Measurements from ENCODE around the gene LANCL3.

The LANCL3 gene

DNA sequence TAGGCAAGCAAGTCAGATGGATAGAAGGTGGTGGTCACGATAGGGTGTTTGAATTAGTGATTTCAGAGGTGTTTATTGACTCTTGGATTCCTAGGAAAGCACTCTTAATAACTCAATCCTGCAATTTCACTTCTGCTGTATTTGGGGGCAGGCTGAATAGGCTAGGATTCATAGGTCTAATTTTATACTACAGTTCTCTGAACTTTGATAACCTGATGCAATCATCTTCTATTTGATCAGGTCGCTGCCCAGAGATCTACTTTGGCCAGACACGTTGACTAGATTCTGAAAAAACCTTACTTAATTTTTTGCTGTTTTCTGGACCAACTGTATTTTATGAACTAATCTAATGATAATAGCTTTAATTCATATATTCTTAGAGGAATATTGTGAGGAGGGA, 140.5 kb downstream of the LANCL3 start:
- Histone ChIP-seq H3K9ac (ENCODE audit: low read depth, low read length, poor library complexity, severe bottlenecking) (no peak overlapping the region), H3K4me2 (ENCODE audit: low read depth, low read length, poor library complexity, severe bottlenecking) (no peak overlapping the region), H4K20me1 (ENCODE audit: insufficient read depth, low read length, poor library complexity, severe bottlenecking) (no peaks in the 10 kb centered on the region), H3K9me3 (ENCODE audit: insufficient read depth, low read depth, low read length) (no peaks in the 10 kb centered on the region), H3K36me3 (ENCODE audit: insufficient read depth, low read length) (no peaks in the 10 kb centered on the region), H3K79me2 (ENCODE audit: insufficient read depth, low read length) (peaks cover 27% of the 10 kb centered on the region), H3F3A (ENCODE audit: low read depth) (no peaks in the 10 kb centered on the region), H3K27me3 (ENCODE audit: insufficient read depth, low read length, poor library complexity, severe bottlenecking) (no peaks in the 10 kb centered on the region), H3K4me3 (ENCODE audit: low read length, poor library complexity, severe bottlenecking) (no peak overlapping the region), H2AFZ (ENCODE audit: low read length) (no peak overlapping the region), H3K4me1 (ENCODE audit: insufficient read depth, low read length, poor library complexity, severe bottlenecking) (no peaks in the 10 kb centered on the region), H3K9me2 (replicated peaks; ENCODE audit: low read depth, low read length) (no peaks in the 10 kb centered on the region)
- no peak for TF ChIP-seq EZH2phosphoT487 (IDR thresholded peaks at IDR 0.05; ENCODE audit: borderline replicate concordance)
- TF ChIP-seq, protein P1, sequence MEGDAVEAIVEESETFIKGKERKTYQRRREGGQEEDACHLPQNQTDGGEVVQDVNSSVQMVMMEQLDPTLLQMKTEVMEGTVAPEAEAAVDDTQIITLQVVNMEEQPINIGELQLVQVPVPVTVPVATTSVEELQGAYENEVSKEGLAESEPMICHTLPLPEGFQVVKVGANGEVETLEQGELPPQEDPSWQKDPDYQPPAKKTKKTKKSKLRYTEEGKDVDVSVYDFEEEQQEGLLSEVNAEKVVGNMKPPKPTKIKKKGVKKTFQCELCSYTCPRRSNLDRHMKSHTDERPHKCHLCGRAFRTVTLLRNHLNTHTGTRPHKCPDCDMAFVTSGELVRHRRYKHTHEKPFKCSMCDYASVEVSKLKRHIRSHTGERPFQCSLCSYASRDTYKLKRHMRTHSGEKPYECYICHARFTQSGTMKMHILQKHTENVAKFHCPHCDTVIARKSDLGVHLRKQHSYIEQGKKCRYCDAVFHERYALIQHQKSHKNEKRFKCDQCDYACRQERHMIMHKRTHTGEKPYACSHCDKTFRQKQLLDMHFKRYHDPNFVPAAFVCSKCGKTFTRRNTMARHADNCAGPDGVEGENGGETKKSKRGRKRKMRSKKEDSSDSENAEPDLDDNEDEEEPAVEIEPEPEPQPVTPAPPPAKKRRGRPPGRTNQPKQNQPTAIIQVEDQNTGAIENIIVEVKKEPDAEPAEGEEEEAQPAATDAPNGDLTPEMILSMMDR (conservative IDR thresholded peaks at IDR 0.05; ENCODE audit: low read length), result no peak

DNA sequence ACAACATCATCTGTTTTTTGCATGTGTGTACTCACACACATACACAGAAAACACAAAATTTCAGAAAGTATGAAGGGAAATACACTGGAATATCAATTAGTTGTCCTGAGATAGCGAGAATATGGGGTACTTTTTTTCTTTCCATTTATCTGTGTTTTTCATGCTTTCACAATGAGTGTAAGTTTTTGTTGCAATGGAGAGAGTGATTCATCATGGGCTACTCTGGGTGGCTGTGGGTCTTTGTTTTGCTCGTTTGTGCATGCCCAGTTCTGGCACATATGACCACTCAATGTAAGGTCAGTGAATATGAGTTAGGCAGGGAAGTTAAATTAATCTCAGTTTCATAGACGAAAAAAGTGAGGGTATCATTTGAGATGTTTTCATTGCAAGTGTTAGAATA, 141.0 kb downstream of the LANCL3 start:
- TF ChIP-seq, protein P1 (conservative IDR thresholded peaks at IDR 0.05; ENCODE audit: low read length), result no peak
- no peak for TF ChIP-seq EZH2phosphoT487 (IDR thresholded peaks at IDR 0.05; ENCODE audit: borderline replicate concordance)
- H3K4me3 ChIP-seq (ENCODE audit: low read length, poor library complexity, severe bottlenecking), result no peak overlapping the region
- H3F3A ChIP-seq (ENCODE audit: low read depth), result no peaks in the 10 kb centered on the region
- no peaks in the 10 kb centered on the region for H4K20me1 ChIP-seq (ENCODE audit: insufficient read depth, low read length, poor library complexity, severe bottlenecking)
- H3K4me1 ChIP-seq (ENCODE audit: insufficient read depth, low read length, poor library complexity, severe bottlenecking), result no peaks in the 10 kb centered on the region
- H3K9me2 ChIP-seq (replicated peaks; ENCODE audit: low read depth, low read length), result no peaks in the 10 kb centered on the region
- no peak overlapping the region for H2AFZ ChIP-seq (ENCODE audit: low read length)
- H3K9me3 ChIP-seq (ENCODE audit: insufficient read depth, low read depth, low read length), result no peaks in the 10 kb centered on the region
- H3K79me2 ChIP-seq (ENCODE audit: insufficient read depth, low read length), result peaks cover 31% of the 10 kb centered on the region
- no peak overlapping the region for H3K4me2 ChIP-seq (ENCODE audit: low read depth, low read length, poor library complexity, severe bottlenecking)
- H3K27me3 ChIP-seq (ENCODE audit: insufficient read depth, low read length, poor library complexity, severe bottlenecking), result no peaks in the 10 kb centered on the region
- H3K36me3 ChIP-seq (ENCODE audit: insufficient read depth, low read length), result peaks cover 2% of the 10 kb centered on the region; the same call in 1 of the 2 replicates
- H3K9ac ChIP-seq (ENCODE audit: low read depth, low read length, poor library complexity, severe bottlenecking), result no peak overlapping the region

DNA sequence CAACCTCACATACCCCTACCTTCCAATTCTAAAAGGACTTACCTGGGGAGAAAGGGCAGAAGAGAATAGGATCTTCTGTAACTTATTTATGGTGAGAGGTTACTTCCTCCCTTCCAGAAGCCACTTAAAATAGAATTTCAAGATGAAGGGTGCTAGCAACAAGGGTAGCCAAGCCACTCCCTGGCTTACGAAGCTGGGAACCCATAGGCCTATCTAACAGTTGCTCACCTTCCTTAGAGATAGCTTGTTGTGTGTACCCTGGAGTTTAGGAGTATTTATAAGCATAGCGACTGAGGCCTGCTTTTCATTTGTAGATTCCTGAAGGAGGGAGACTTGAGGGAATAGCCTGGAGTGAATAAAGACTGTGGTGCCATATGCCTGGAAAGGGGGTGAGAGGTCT, 143.0 kb downstream of the LANCL3 start:
- H4K20me1 ChIP-seq (ENCODE audit: insufficient read depth, low read length, poor library complexity, severe bottlenecking), result no peaks in the 10 kb centered on the region
- H2AFZ ChIP-seq (ENCODE audit: low read length), result no peak overlapping the region
- no peaks in the 10 kb centered on the region for H3K9me2 ChIP-seq (replicated peaks; ENCODE audit: low read depth, low read length)
- no peak overlapping the region for H3K4me3 ChIP-seq (ENCODE audit: low read length, poor library complexity, severe bottlenecking)
- TF ChIP-seq EZH2phosphoT487 (IDR thresholded peaks at IDR 0.05; ENCODE audit: borderline replicate concordance), result no peak
- TF ChIP-seq, protein P1 (conservative IDR thresholded peaks at IDR 0.05; ENCODE audit: low read length), result no peak
- no peaks in the 10 kb centered on the region for H3K27me3 ChIP-seq (ENCODE audit: insufficient read depth, low read length, poor library complexity, severe bottlenecking)
- peaks cover 48% of the 10 kb centered on the region for H3K79me2 ChIP-seq (ENCODE audit: insufficient read depth, low read length)
- H3K9ac ChIP-seq (ENCODE audit: low read depth, low read length, poor library complexity, severe bottlenecking), result no peak overlapping the region
- no peak overlapping the region for H3K4me2 ChIP-seq (ENCODE audit: low read depth, low read length, poor library complexity, severe bottlenecking)
- peaks cover 9% of the 10 kb centered on the region; the same call in 1 of the 2 replicates for H3K9me3 ChIP-seq (ENCODE audit: insufficient read depth, low read depth, low read length)
- peaks cover 14% of the 10 kb centered on the region; the same call in 1 of the 2 replicates for H3K36me3 ChIP-seq (ENCODE audit: insufficient read depth, low read length)
- H3K4me1 ChIP-seq (ENCODE audit: insufficient read depth, low read length, poor library complexity, severe bottlenecking), result no peaks in the 10 kb centered on the region
- H3F3A ChIP-seq (ENCODE audit: low read depth), result no peaks in the 10 kb centered on the region
